Amniotic epithelial cell (primary cell): Measurements from ENCODE around the gene NBPF3.
"Not testable (repeated sequence)": the region's sequence is repeated elsewhere in the genome, so short reads cannot be mapped to it uniquely, and the experiment has no call there.

Experiments
- DNase-seq: peaks from one replicate; pipeline ENCODE4 v3.0.0-alpha.2; 2010; ENCODE audit warnings: low read depth

The NBPF3 gene

GRCh38 chr1:21438646-21439312, 1.2 kb upstream of the NBPF3 start:
- not testable (repeated sequence) for DNase-seq

- no peak for DNase-seq
Measured at GRCh38 chr1:21439345-21439720, 604 bp upstream of the NBPF3 start.

- peak; percentile 63 for DNase-seq
Measured at GRCh38 chr1:21440630-21441125, 741 bp downstream of the NBPF3 start.

GRCh38 chr1:21446647-21447046, 6.7 kb downstream of the NBPF3 start:
- not testable (repeated sequence) for DNase-seq

- DNase-seq: peak; percentile 94
Measured at GRCh38 chr1:21447311-21447710, 7.4 kb downstream of the NBPF3 start.

GRCh38 chr1:21449906-21450305, 10.0 kb downstream of the NBPF3 start:
- peak; percentile 65 for DNase-seq

- peak; percentile 92 for DNase-seq
Measured at GRCh38 chr1:21451212-21451611, 11.3 kb downstream of the NBPF3 start.

- peak; percentile 67 for DNase-seq
Measured at GRCh38 chr1:21451981-21452411, 12.1 kb downstream of the NBPF3 start.

- peak; percentile 86 for DNase-seq
Measured at GRCh38 chr1:21453964-21454614, 14.2 kb downstream of the NBPF3 start.

GRCh38 chr1:21454904-21455303, 15.0 kb downstream of the NBPF3 start:
- DNase-seq: not testable (repeated sequence)

- no peak for DNase-seq
Measured at GRCh38 chr1:21457654-21458053, 17.7 kb downstream of the NBPF3 start.

GRCh38 chr1:21465127-21465526, 25.2 kb downstream of the NBPF3 start:
- DNase-seq: not testable (repeated sequence)

GRCh38 chr1:21467946-21468345, 28.0 kb downstream of the NBPF3 start:
- DNase-seq: peak; percentile 19

GRCh38 chr1:21468599-21468998, 28.7 kb downstream of the NBPF3 start:
- peak; percentile 68 for DNase-seq

- DNase-seq: no peak
Measured at GRCh38 chr1:21469581-21469980, 29.6 kb downstream of the NBPF3 start.

- no peak for DNase-seq
Measured at GRCh38 chr1:21472861-21473260, 32.9 kb downstream of the NBPF3 start.

GRCh38 chr1:21478356-21478755, 38.4 kb downstream of the NBPF3 start:
- DNase-seq: no peak

GRCh38 chr1:21483881-21484280, 43.9 kb downstream of the NBPF3 start:
- DNase-seq: not testable (repeated sequence)

GRCh38 chr1:21489146-21489545, 49.2 kb downstream of the NBPF3 start:
- DNase-seq: no peak

GRCh38 chr1:21490774-21491487, 51.0 kb downstream of the NBPF3 start:
- DNase-seq: peak; percentile 24

GRCh38 chr1:21491488-21492355, 51.8 kb downstream of the NBPF3 start:
- DNase-seq: peak; percentile 7

GRCh38 chr1:21492356-21492625, 52.4 kb downstream of the NBPF3 start:
- DNase-seq: no peak
